HUES48 (cell line): ENCODE measurements around the gene ZNF263.

ENCODE experiments used
- H3K27ac ChIP-seq: one replicate; pipeline ENCODE4 v1.7.0; 2013; ENCODE audit warnings: low read depth, low read length, inconsistent platforms
- H3K27me3 ChIP-seq: 2 replicates; pipeline ENCODE4 v1.6.1; 2013; ENCODE audit warnings: mild to moderate bottlenecking, low read length; ENCODE audit not compliant: control insufficient read depth, insufficient read depth
- H3K36me3 ChIP-seq: 2 replicates; pipeline ENCODE4 v1.6.1; 2013; ENCODE audit warnings: low read length; ENCODE audit not compliant: control insufficient read depth, insufficient read depth
- H3K4me1 ChIP-seq: 2 replicates; pipeline ENCODE4 v1.6.1; 2013; ENCODE audit warnings: mild to moderate bottlenecking, low read length; ENCODE audit not compliant: control insufficient read depth, insufficient read depth
- H3K4me3 ChIP-seq: 2 replicates; pipeline ENCODE4 v1.5.1; 2013; ENCODE audit warnings: mild to moderate bottlenecking, low read depth, low read length
- H3K9ac ChIP-seq: 2 replicates; pipeline ENCODE4 v1.6.1; 2013; ENCODE audit warnings: mild to moderate bottlenecking, low read depth, low read length, moderate library complexity
- H3K9me3 ChIP-seq: 2 replicates; pipeline ENCODE4 v1.6.1; 2013; ENCODE audit warnings: low read length; ENCODE audit not compliant: control insufficient read depth, insufficient read depth

The ZNF263 gene

DNA sequence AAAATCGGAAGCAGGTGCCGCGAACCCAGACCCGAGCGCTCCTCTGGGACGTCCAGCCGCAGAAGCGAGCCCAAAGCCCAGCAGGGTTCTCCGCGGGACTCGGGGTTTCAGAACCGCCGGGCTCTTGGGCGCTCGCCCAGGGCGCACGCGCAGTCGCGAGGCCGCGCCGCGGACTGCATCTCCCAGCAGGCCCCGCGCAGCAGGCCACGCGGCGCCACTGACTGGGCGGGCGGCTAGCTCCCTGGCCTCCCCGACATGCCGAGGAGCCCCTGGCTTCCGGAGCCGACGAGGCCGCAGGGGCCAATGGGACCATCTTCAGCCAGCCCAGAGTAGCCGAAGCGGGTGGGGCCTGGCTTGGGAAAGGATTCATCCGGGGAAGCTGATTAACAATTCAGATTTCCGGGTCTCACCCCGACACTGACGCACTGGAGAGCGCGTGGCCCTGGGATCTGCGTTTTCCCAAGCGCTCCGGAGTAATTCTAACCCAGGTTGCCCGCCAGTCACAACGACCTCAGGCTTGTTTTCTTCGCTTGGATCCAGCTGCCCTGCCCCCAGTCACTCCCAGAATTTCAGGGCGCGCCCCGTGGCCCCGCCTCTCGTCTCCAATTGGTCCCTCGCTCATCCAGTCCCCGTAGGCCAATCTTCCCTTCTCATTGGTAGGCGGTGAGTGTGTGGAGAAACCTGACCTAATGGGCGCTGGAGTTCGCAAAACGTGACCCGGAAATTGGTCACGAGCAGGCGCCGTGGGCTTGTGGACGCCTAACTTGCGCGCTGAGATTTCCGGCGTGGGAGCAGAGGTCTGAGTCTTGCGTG lies at the start of gene ZNF263:
Gene ZNF263 (plus strand): TSS at position 762 of the 813 bp plus-strand sequence. CDS start 328 bp downstream, outside the sequence.
- Histone ChIP-seq H3K4me3 (peak within 1 kb of the TSS; percentile 81), H3K9ac (peak within 1 kb of the TSS; percentile 93), H3K4me1 (peaks cover 15% of the 10 kb centered on the region), H3K27ac (peak within 1 kb of the TSS; percentile 100), H3K9me3 (peaks cover 17% of the 10 kb centered on the region), H3K27me3 (peaks cover 4% of the 10 kb centered on the region; the same call in 1 of the 2 replicates), H3K36me3 (peaks cover 20% of the 10 kb centered on the region)

DNA sequence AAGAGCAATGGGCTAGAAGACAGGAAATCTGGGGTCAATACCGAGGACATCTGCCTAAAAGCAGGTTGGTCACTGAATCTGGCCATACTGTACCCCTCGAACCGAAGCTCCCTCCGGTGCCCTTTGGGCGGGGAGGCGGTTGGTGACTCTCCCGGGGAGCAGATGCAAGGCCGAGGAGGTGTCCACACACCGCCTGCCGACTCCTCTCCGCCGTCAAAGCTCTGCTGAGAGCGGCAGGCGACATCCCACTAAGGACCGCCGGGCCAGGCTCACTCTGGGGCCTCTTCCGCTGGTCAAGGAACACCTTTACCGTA lies 48.8 kb upstream of the ZNF263 start:
- H3K36me3 ChIP-seq: peaks cover 39% of the 10 kb centered on the region
- H3K27me3 ChIP-seq: no peaks in the 10 kb centered on the region
- H3K4me3 ChIP-seq: peak overlapping the region; percentile 95
- peaks cover 16% of the 10 kb centered on the region for H3K9me3 ChIP-seq
- H3K9ac ChIP-seq: peak overlapping the region; percentile 83
- peak overlapping the region; percentile 92 for H3K27ac ChIP-seq
- H3K4me1 ChIP-seq: no peaks in the 10 kb centered on the region

DNA sequence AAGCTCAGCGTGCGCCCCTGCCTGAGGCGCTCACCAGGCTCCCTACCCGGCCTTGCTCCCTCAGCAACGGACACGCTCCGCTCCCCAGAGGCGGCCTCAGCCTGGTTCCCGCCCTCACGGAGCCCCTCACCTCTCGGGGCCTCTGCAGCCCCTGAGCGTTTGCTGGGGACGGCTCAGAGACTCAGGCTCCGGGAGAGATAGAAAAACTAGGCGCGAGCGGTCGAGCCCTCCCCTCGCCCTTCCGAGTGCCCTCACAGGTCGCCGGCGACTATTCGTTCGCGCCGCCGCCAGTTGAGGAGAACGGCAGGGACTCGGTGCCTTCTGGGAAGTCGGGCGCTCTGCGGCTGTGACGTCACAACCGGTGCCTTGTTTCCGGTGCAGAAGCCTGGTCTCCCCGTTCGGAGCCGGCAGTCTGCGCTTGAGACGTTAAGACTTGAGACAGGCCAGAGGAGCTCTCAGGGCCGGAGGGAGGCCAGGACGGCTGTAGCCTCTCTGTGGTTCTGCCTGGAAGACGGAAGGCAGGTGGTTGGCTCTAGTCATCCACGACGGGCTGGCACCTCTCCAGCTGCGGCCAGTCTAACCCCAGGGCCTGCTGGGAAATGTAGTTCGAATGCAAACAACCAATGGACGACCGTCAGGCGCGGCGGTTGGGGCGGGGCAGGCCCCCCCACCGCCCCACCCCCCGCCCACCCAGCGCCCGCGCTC lies 48.3 kb upstream of the ZNF263 start, which contains the start of gene ZNF200:
Gene ZNF200 (minus strand): TSS at position 302 of the 705 bp plus-strand sequence. CDS start 1,403 bp downstream, outside the sequence.
- peaks cover 36% of the 10 kb centered on the region for H3K36me3 ChIP-seq
- H3K9ac ChIP-seq: peak within 1 kb of the TSS; percentile 83
- H3K27me3 ChIP-seq: no peaks in the 10 kb centered on the region
- H3K9me3 ChIP-seq: peaks cover 14% of the 10 kb centered on the region
- peak within 1 kb of the TSS; percentile 95 for H3K4me3 ChIP-seq
- H3K27ac ChIP-seq: peak within 1 kb of the TSS; percentile 92
- H3K4me1 ChIP-seq: no peaks in the 10 kb centered on the region

DNA sequence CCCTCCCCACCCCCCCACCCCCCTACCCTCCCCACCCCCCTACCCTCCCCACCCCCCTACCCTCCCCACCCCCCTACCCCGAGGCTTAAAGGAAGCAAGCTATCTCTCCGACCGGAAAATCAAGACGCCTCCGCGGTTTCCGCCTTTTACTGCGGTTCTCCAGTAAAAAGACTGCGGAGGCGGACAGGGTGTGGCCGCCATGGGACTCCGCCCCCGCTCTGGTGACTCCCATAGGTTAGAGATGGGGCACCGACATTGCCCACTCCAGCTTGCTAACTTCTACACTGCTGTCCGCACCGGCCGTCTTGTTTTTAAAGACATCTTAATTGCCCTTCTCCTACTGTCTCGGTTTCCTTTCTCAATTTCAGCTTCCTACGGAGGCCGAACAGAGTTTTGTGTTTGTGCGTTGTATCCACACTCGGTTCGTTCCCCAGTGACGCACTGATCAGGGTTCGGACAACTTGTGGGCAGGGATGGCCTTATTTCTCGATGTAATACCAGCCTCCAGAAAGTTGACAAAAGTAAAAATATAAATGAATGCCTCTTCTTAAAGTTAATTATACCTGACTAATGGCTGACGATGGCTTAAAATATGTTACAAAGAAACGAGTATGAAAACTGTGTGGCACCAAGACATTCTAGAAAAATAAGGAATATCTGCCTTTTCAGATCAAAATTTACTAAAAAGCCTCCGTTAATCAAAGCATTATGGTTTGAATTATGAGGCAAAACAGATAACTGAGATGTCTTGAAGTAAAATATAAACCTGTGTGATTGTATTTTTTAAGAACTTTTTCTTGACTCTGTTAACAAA lies 47.2 kb upstream of the ZNF263 start:
- Histone ChIP-seq H3K4me3 (no peak overlapping the region), H3K4me1 (no peaks in the 10 kb centered on the region), H3K36me3 (peaks cover 26% of the 10 kb centered on the region), H3K9ac (no peak overlapping the region), H3K27ac (peak overlapping the region; percentile 29), H3K9me3 (peaks cover 8% of the 10 kb centered on the region; the same call in 1 of the 2 replicates), H3K27me3 (no peaks in the 10 kb centered on the region)

DNA sequence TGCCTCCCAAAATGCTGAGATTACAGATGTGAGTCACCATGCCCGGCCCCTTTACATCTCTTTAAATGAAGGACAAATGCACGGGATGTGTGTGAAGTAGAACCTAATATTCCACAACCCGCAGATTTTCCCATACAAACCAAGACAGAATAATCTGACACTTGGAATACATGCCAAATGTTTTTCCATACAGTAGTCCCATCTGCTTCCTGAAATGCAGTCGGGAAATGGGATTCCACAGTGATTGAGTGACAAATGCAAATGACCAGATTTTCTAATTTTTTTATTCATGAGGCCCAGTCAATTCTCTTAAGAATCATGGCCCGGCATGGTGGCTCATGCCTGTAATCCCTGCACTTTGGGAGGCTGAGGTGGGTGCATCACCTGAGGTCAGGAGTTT lies 41.5 kb upstream of the ZNF263 start:
- H3K9me3 ChIP-seq: peaks cover 18% of the 10 kb centered on the region
- no peaks in the 10 kb centered on the region for H3K36me3 ChIP-seq
- H3K4me3 ChIP-seq: no peak overlapping the region
- H3K4me1 ChIP-seq: no peaks in the 10 kb centered on the region
- H3K27ac ChIP-seq: no peak overlapping the region
- no peak overlapping the region for H3K9ac ChIP-seq
- no peaks in the 10 kb centered on the region for H3K27me3 ChIP-seq

DNA sequence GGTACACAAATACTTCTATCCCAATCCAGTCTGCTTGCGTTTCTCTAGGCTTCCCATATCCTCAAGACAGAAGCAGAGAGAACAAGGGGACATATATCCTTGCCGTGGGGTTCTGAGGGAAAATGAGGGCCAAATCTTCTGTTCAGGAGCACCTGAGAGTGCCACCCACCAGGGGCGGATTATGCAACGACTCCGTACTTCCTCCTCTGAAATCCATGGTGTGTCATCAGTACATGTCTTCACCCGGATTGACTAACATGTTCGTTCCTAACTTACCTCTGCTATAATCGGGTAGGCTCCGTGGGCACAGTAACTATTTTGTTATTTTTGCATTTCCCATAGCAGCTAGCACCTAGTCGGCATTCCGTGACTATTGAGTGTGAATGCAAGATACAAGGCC lies 40.6 kb upstream of the ZNF263 start:
- Histone ChIP-seq H3K4me1 (no peaks in the 10 kb centered on the region), H3K4me3 (no peak overlapping the region), H3K27me3 (no peaks in the 10 kb centered on the region), H3K9me3 (peaks cover 18% of the 10 kb centered on the region), H3K36me3 (no peaks in the 10 kb centered on the region), H3K27ac (no peak overlapping the region), H3K9ac (no peak overlapping the region)

DNA sequence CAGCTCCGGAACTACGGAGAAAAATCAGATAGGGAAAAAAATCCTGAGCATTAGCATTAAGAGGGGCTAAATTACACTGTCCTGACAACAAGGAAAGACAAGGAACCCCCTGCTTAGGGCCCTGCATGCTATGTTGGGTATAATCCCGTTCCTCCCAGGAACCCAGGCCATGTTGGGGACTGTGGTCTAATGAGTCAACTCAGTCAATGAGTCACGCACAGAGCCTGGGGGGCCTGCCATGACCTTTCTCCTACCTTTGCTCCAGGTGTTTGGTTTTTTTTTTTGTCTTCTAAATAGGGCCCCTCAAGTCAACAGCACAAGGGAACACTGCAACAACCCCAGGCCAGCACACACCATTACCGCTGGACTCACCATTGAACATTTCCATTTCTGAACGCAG lies 39.4 kb upstream of the ZNF263 start:
- Histone ChIP-seq H3K4me3 (no peak overlapping the region), H3K4me1 (no peaks in the 10 kb centered on the region), H3K36me3 (no peaks in the 10 kb centered on the region), H3K27ac (no peak overlapping the region), H3K9me3 (peaks cover 18% of the 10 kb centered on the region), H3K9ac (no peak overlapping the region), H3K27me3 (no peaks in the 10 kb centered on the region)

DNA sequence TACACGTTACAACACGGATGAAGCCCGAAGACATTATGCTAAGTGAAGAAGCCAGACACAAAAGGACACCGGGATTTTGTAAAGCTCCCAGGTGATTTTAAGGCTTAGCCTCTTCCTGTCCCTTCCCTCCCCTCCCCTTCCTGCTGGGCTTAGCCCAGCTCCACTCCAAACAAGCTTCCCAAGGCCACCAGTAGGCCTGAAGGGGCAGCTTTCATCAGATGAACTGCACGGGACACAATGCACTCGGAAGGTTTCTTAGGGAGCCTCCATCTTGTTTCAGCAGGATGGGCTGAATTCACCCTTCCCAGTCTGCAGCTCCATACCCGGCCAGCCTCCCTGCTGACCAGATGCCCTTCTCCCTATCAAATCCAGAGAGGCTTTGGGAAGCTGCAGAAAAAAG lies 37.3 kb upstream of the ZNF263 start:
- no peak overlapping the region for H3K9ac ChIP-seq
- no peaks in the 10 kb centered on the region for H3K27me3 ChIP-seq
- no peak overlapping the region for H3K4me3 ChIP-seq
- no peak overlapping the region for H3K27ac ChIP-seq
- no peaks in the 10 kb centered on the region for H3K4me1 ChIP-seq
- peaks cover 18% of the 10 kb centered on the region for H3K9me3 ChIP-seq
- H3K36me3 ChIP-seq: no peaks in the 10 kb centered on the region

DNA sequence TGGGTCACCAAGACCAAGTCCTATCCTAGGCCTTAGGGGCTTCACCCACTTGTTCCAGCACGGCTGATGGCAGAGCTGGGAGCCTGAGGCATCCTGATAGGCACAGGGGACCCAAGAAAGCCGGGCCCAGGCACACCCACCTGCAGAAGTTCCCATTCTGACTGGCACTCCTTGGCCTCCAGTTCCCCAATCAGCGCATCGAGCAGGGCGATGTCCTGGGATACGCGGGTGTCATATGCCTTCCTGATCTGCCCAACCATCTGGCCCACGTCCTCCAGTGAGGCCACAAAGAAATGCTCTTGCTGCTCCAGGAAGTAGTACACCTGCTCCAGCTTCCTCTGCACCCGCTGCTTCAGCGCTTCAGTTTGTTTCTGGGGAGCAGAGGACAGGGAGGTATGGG lies 36.4 kb upstream of the ZNF263 start:
- H3K27me3 ChIP-seq: no peaks in the 10 kb centered on the region
- H3K9ac ChIP-seq: no peak overlapping the region
- peaks cover 13% of the 10 kb centered on the region for H3K9me3 ChIP-seq
- H3K4me3 ChIP-seq: no peak overlapping the region
- H3K27ac ChIP-seq: no peak overlapping the region
- H3K36me3 ChIP-seq: no peaks in the 10 kb centered on the region
- H3K4me1 ChIP-seq: no peaks in the 10 kb centered on the region

DNA sequence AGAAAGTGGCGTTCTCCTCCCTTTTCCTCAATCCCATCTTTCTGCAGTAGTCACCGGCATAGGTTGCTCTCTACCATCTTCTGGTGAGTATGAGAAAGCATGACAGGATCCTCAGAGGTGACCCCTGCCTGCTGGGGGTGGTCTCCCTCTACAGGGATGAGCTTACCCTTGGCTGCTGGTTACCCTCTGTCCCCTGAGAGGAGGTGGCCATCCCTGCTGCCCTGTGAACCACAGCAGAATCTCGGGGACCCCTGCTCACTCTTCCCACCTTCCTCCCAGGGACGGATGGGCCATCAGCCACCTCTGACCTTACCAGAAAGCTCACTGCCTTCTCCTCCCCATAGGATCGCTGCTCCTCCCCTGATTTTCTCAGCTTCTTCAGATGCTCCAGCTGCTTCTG lies 34.7 kb upstream of the ZNF263 start:
- Histone ChIP-seq H3K4me3 (no peak overlapping the region), H3K27me3 (no peaks in the 10 kb centered on the region), H3K36me3 (no peaks in the 10 kb centered on the region), H3K9ac (no peak overlapping the region), H3K9me3 (peaks cover 13% of the 10 kb centered on the region), H3K4me1 (no peaks in the 10 kb centered on the region), H3K27ac (no peak overlapping the region)
